ENCODE data around the gene NUB1. TPM values are rescaled to one million over a fixed set of nuclear protein-coding genes. Genes with fewer than 3 reads are reported as not detected.
A peak's percentile ranks its signal among the peaks of the same experiment; 100 is the strongest.

Gene NUB1
- total RNA-seq, 1 donor from 2014 or later: 53.5 TPM

- no peak for TF ChIP-seq CTCF (IDR thresholded peaks at IDR 0.05; ENCODE audit: unreplicated experiment)
- Mint-ChIP-seq H3K9me3 (ENCODE audit: low read depth) (no peaks in the 10 kb centered on the region), H3K36me3 (ENCODE audit: insufficient read depth) (no peaks in the 10 kb centered on the region), H3K4me1 (ENCODE audit: low read depth) (peaks cover 2% of the 10 kb centered on the region), H3K27me3 (peaks cover 11% of the 10 kb centered on the region), H3K4me3 (ENCODE audit: low read depth) (no peak overlapping the region), H3K27ac (no peak overlapping the region)
- DNase-seq (ENCODE audit: low spot score, unreplicated experiment): no peak
These were observed 4.3 kb upstream of the NUB1 start for GRCh38 chr7:151337346-151337745.

- H3K4me1 Mint-ChIP-seq (ENCODE audit: low read depth): peaks cover 6% of the 10 kb centered on the region
- DNase-seq (ENCODE audit: low spot score, unreplicated experiment): no peak
- no peak overlapping the region for H3K4me3 Mint-ChIP-seq (ENCODE audit: low read depth)
- H3K27me3 Mint-ChIP-seq: peaks cover 11% of the 10 kb centered on the region
- no peaks in the 10 kb centered on the region for H3K36me3 Mint-ChIP-seq (ENCODE audit: insufficient read depth)
- no peaks in the 10 kb centered on the region for H3K9me3 Mint-ChIP-seq (ENCODE audit: low read depth)
- no peak for TF ChIP-seq CTCF (IDR thresholded peaks at IDR 0.05; ENCODE audit: unreplicated experiment)
- H3K27ac Mint-ChIP-seq: no peak overlapping the region
These were observed 2.8 kb upstream of the NUB1 start for GRCh38 chr7:151338809-151339208.

GRCh38 chr7:151339651-151340382, 1.8 kb upstream of the NUB1 start:
- peaks cover 6% of the 10 kb centered on the region for H3K4me1 Mint-ChIP-seq (ENCODE audit: low read depth)

GRCh38 chr7:151340794-151341356, 737 bp upstream of the NUB1 start:
- Mint-ChIP-seq H3K36me3 (ENCODE audit: insufficient read depth) (peaks cover 3% of the 10 kb centered on the region), H3K4me1 (ENCODE audit: low read depth) (peaks cover 6% of the 10 kb centered on the region), H3K9me3 (ENCODE audit: low read depth) (no peaks in the 10 kb centered on the region), H3K27ac (no peak overlapping the region), H3K4me3 (ENCODE audit: low read depth) (peak overlapping the region; percentile 80), H3K27me3 (peaks cover 8% of the 10 kb centered on the region)
- TF ChIP-seq CTCF (IDR thresholded peaks at IDR 0.05; ENCODE audit: unreplicated experiment): no peak
- no peak for DNase-seq (ENCODE audit: low spot score, unreplicated experiment)

More at GRCh38 chr7:151339651-151340382, 1.8 kb upstream of the NUB1 start:
- Mint-ChIP-seq H3K36me3 (ENCODE audit: insufficient read depth) (no peaks in the 10 kb centered on the region), H3K9me3 (ENCODE audit: low read depth) (no peaks in the 10 kb centered on the region), H3K27ac (no peak overlapping the region), H3K4me3 (ENCODE audit: low read depth) (no peak overlapping the region), H3K27me3 (peaks cover 10% of the 10 kb centered on the region)
- TF ChIP-seq CTCF (IDR thresholded peaks at IDR 0.05; ENCODE audit: unreplicated experiment): no peak
- no peak for DNase-seq (ENCODE audit: low spot score, unreplicated experiment)

GRCh38 chr7:151342102-151342646, 562 bp downstream of the NUB1 start:
- Mint-ChIP-seq H3K27ac (peak overlapping the region; percentile 64), H3K27me3 (peaks cover 5% of the 10 kb centered on the region), H3K9me3 (ENCODE audit: low read depth) (no peaks in the 10 kb centered on the region), H3K4me3 (ENCODE audit: low read depth) (peak overlapping the region; percentile 80), H3K36me3 (ENCODE audit: insufficient read depth) (peaks cover 3% of the 10 kb centered on the region), H3K4me1 (ENCODE audit: low read depth) (peaks cover 6% of the 10 kb centered on the region)
- DNase-seq (ENCODE audit: low spot score, unreplicated experiment): no peak
- TF ChIP-seq CTCF (IDR thresholded peaks at IDR 0.05; ENCODE audit: unreplicated experiment): no peak

All from progenitor cell of endocrine pancreas (in vitro differentiated cells).